Epithelial cell of umbilical artery (primary cell): ENCODE results near the gene XPNPEP2. TPM values are rescaled to one million over a fixed set of nuclear protein-coding genes. Genes with fewer than 3 reads are reported as not detected.

Experiments
- total RNA-seq: library from RNA; depleted of rRNA; stranded (reverse); fragments of >200 nt; gene quantifications from 2 replicates; pipeline ENCODE4 v1.2.3, GENCODE V29; 2014

Gene XPNPEP2, protein sequence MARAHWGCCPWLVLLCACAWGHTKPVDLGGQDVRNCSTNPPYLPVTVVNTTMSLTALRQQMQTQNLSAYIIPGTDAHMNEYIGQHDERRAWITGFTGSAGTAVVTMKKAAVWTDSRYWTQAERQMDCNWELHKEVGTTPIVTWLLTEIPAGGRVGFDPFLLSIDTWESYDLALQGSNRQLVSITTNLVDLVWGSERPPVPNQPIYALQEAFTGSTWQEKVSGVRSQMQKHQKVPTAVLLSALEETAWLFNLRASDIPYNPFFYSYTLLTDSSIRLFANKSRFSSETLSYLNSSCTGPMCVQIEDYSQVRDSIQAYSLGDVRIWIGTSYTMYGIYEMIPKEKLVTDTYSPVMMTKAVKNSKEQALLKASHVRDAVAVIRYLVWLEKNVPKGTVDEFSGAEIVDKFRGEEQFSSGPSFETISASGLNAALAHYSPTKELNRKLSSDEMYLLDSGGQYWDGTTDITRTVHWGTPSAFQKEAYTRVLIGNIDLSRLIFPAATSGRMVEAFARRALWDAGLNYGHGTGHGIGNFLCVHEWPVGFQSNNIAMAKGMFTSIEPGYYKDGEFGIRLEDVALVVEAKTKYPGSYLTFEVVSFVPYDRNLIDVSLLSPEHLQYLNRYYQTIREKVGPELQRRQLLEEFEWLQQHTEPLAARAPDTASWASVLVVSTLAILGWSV
- not detected in 2 replicates for total RNA-seq

DNA sequence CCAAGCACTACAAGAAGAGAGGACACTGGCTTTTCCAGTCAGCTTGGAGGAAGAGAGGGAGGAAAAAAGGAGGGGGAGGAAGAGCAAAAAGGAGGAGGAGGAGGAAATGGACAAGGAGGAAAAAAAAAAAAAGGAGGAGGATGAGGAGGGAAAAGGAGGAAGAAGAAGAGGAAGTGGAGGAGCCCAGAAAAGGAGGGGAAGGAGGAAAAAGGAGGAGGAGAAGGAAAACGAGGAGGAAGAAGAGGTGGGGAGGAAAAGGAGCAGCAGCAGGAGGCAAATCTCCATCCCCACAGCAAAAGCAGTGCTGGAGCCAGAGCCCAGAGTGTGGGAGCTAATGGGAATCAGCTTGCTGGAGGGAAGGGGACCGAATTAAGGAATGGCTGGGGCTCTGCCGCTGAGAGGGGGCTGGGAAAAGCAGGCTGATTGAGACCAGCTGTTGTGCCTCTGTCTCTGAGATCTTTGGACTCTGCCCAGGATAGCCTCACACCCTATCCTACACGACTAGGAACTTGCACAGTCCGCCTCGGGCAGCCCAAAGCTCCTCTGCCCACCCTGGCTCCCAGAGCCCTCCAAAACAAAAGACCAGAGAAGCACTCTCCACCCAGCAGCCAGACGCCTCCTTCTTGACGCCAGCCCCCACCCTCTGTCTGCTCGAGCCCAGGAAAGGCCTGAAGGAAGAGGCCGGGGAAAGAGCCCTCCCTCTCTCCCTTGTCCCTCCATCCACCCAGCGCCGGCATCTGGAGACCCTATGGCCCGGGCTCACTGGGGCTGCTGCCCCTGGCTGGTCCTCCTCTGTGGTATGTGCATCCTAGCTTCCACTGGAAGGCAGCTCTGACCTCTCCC is at the start of gene XPNPEP2:
Gene XPNPEP2 (plus strand): TSS at position 514 of the 843 bp plus-strand sequence. CDS start 235 bp downstream, at position 749.

DNA sequence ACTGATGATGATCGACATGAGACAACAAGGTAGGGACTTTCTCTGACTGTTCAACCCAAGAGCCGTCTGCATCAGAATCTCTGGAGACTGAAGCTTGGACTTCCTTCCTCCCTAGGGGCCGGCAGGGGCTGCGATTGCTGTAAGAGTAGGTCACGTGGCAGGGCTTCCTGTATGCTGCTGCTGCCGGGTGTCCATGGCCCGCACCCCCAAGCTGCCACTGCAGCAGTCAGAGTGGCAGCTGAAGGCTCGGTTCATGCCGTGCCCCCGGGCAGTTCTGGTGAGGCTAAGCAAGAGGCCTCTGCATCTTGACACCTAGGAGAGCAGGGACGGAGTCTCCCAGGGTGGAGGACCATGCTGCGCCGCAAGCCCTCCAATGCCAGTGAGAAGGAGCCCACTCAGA is 41.0 kb downstream of the XPNPEP2 start, which contains the start of gene SASH3:
Gene SASH3 (plus strand): TSS at position 203 of the 400 bp plus-strand sequence. CDS start 149 bp downstream, at position 352.

Other genes with a start within 250 kb of the XPNPEP2 start
- gene SMARCA1, start 215.5 kb upstream of the XPNPEP2 start, total RNA-seq, result 26.6 and 31.2 TPM in 2 replicates
- gene OCRL, start 198.7 kb upstream of the XPNPEP2 start, total RNA-seq, result 12.3 and 12.9 TPM in 2 replicates
- gene APLN, start 84.0 kb upstream of the XPNPEP2 start, total RNA-seq, result 47.1 and 149 TPM in 2 replicates
- not detected in 2 replicates for gene SASH3, start 41.0 kb downstream of the XPNPEP2 start, total RNA-seq
- 10.7 and 12.6 TPM in 2 replicates for gene ZDHHC9, start 104.9 kb downstream of the XPNPEP2 start, total RNA-seq
- 22.1 and 25.2 TPM in 2 replicates for gene UTP14A, start 167.2 kb downstream of the XPNPEP2 start, total RNA-seq
- gene BCORL1, start 243.7 kb downstream of the XPNPEP2 start, total RNA-seq, result 0.97 and 1.5 TPM in 2 replicates